Measurements from ENCODE around the gene PHC2.

Gene PHC2

GRCh38 chr1:33468011-33468410 lies 37.1 kb upstream of the PHC2 start:
- no peaks in the 10 kb centered on the region for H3F3A ChIP-seq (ENCODE audit: insufficient read depth, low read length)
- H3K9me2 ChIP-seq (ENCODE audit: low read depth, low read length), result no peaks in the 10 kb centered on the region
- no peak overlapping the region for H3K27ac ChIP-seq (ENCODE audit: low read depth, low read length, poor library complexity, severe bottlenecking)
- no peak overlapping the region for H3K9ac ChIP-seq (ENCODE audit: low read length)
- no peaks in the 10 kb centered on the region for H3K27me3 ChIP-seq (ENCODE audit: insufficient read depth, low read length)
- no peaks in the 10 kb centered on the region for H3K36me3 ChIP-seq (ENCODE audit: insufficient read depth, low read length)
- no peak for TF ChIP-seq CTCF (IDR thresholded peaks at IDR 0.05; ENCODE audit: low read length)
- TF ChIP-seq EZH2 (IDR thresholded peaks at IDR 0.05; ENCODE audit: borderline replicate concordance, low read length), result no peak
- H4K20me1 ChIP-seq (ENCODE audit: insufficient read depth, low read length), result no peaks in the 10 kb centered on the region
- H2AFZ ChIP-seq (ENCODE audit: low read length), result no peak overlapping the region
- H3K4me2 ChIP-seq (ENCODE audit: low read length), result no peak overlapping the region
- H3K9me3 ChIP-seq (ENCODE audit: low read length), result no peaks in the 10 kb centered on the region
- no peak overlapping the region for H3K4me3 ChIP-seq (ENCODE audit: low read depth, low read length, poor library complexity, severe bottlenecking)
- H3K79me2 ChIP-seq (ENCODE audit: insufficient read depth, low read length), result no peaks in the 10 kb centered on the region
- H3K4me1 ChIP-seq (ENCODE audit: insufficient read depth, low read length, severe bottlenecking), result peaks cover 10% of the 10 kb centered on the region

GRCh38 chr1:33466159-33466558 lies 35.3 kb upstream of the PHC2 start:
- Histone ChIP-seq H3K4me2 (ENCODE audit: low read length) (no peak overlapping the region), H3K36me3 (ENCODE audit: insufficient read depth, low read length) (no peaks in the 10 kb centered on the region)
- TF ChIP-seq CTCF (IDR thresholded peaks at IDR 0.05; ENCODE audit: low read length) (no peak), EZH2 (IDR thresholded peaks at IDR 0.05; ENCODE audit: borderline replicate concordance, low read length) (no peak)

GRCh38 chr1:33465316-33465715 lies 34.4 kb upstream of the PHC2 start:
- Histone ChIP-seq H3K4me2 (ENCODE audit: low read length) (no peak overlapping the region), H3K27ac (ENCODE audit: low read depth, low read length, poor library complexity, severe bottlenecking) (no peak overlapping the region), H3K9me3 (ENCODE audit: low read length) (no peaks in the 10 kb centered on the region), H3K9ac (ENCODE audit: low read length) (no peak overlapping the region), H3K4me1 (ENCODE audit: insufficient read depth, low read length, severe bottlenecking) (peaks cover 11% of the 10 kb centered on the region), H3K4me3 (ENCODE audit: low read depth, low read length, poor library complexity, severe bottlenecking) (no peak overlapping the region), H3F3A (ENCODE audit: insufficient read depth, low read length) (no peaks in the 10 kb centered on the region), H2AFZ (ENCODE audit: low read length) (no peak overlapping the region), H3K79me2 (ENCODE audit: insufficient read depth, low read length) (no peaks in the 10 kb centered on the region), H3K27me3 (ENCODE audit: insufficient read depth, low read length) (no peaks in the 10 kb centered on the region), H3K36me3 (ENCODE audit: insufficient read depth, low read length) (no peaks in the 10 kb centered on the region), H4K20me1 (ENCODE audit: insufficient read depth, low read length) (no peaks in the 10 kb centered on the region), H3K9me2 (ENCODE audit: low read depth, low read length) (no peaks in the 10 kb centered on the region)
- no peak for TF ChIP-seq EZH2 (IDR thresholded peaks at IDR 0.05; ENCODE audit: borderline replicate concordance, low read length)
- no peak for TF ChIP-seq CTCF (IDR thresholded peaks at IDR 0.05; ENCODE audit: low read length)

More at GRCh38 chr1:33466159-33466558, 35.3 kb upstream of the PHC2 start:
- Histone ChIP-seq H3K27me3 (ENCODE audit: insufficient read depth, low read length) (no peaks in the 10 kb centered on the region), H3K4me1 (ENCODE audit: insufficient read depth, low read length, severe bottlenecking) (peaks cover 3% of the 10 kb centered on the region), H3K9ac (ENCODE audit: low read length) (no peak overlapping the region), H3K9me3 (ENCODE audit: low read length) (no peaks in the 10 kb centered on the region), H3K79me2 (ENCODE audit: insufficient read depth, low read length) (no peaks in the 10 kb centered on the region), H2AFZ (ENCODE audit: low read length) (no peak overlapping the region), H3K9me2 (ENCODE audit: low read depth, low read length) (no peaks in the 10 kb centered on the region), H3K27ac (ENCODE audit: low read depth, low read length, poor library complexity, severe bottlenecking) (no peak overlapping the region), H4K20me1 (ENCODE audit: insufficient read depth, low read length) (no peaks in the 10 kb centered on the region), H3K4me3 (ENCODE audit: low read depth, low read length, poor library complexity, severe bottlenecking) (no peak overlapping the region), H3F3A (ENCODE audit: insufficient read depth, low read length) (no peaks in the 10 kb centered on the region)
